Ascending aorta (tissue), 2 donors: ENCODE data around the gene CDC16. TPM values are rescaled to one million over a fixed set of nuclear protein-coding genes. Genes with fewer than 3 reads are reported as not detected.

Experiments used
- DNase-seq, 2 donors: peaks; one replicate each; pipeline ENCODE4 v3.0.0-alpha.2; 2019; ENCODE audit warnings: low spot score in 2 of 2
- H3K27ac ChIP-seq, 2 donors: fragments of 200-600 bp; sonication (generic); one replicate each; pipeline ENCODE4 v1.5.1; 2016 to 2017; ENCODE audit warnings: mild to moderate bottlenecking in 1 of 2
- H3K27me3 ChIP-seq: fragments of 200-600 bp; sonication (generic); one replicate; pipeline ENCODE4 v1.5.1; 2017
- H3K36me3 ChIP-seq, 2 donors: fragments of 200-600 bp; sonication (generic); one replicate each; pipeline ENCODE4 v1.5.1; 2016
- H3K4me1 ChIP-seq, 2 donors: fragments of 200-600 bp; sonication (generic); one replicate each; pipeline ENCODE4 v1.5.1; 2016 to 2017; ENCODE audit warnings: mild to moderate bottlenecking in 1 of 2
- H3K4me3 ChIP-seq, 2 donors: fragments of 200-600 bp; sonication (generic); one replicate each; pipeline ENCODE4 v1.5.1; 2016 to 2017; ENCODE audit warnings: mild to moderate bottlenecking in 1 of 2
- H3K9me3 ChIP-seq, 2 donors: fragments of 200-600 bp; sonication (generic); one replicate each; pipeline ENCODE4 v1.5.1; 2016
- intact Hi-C: fragments of 100-400 bp; cut with DNase I; formaldehyde crosslinking; loops from one replicate; pipeline ENCODE4 v1.15.1; 2023
- total RNA-seq: library from RNA; depleted of rRNA; stranded (reverse); fragments of >200 nt; gene quantifications from one replicate; pipeline ENCODE4 v1.1.0, GENCODE V29; 2016
- TF ChIP-seq, protein P1 (sequence below), 3 experiments: fragments of 200-600 bp in 2 of 3; fragments of 450-650 bp in 1 of 3; sonication (generic) in 2 of 3; IDR thresholded peaks; one replicate each; pipeline ENCODE4 v1.5.1; 2016 to 2019; ENCODE audit warnings: antibody characterized with exemption in 3 of 3, mild to moderate bottlenecking in 1 of 3, moderate library complexity in 1 of 3

Gene CDC16
- total RNA-seq, 1 donor from 2014 or later = 41.1 TPM

DNA sequence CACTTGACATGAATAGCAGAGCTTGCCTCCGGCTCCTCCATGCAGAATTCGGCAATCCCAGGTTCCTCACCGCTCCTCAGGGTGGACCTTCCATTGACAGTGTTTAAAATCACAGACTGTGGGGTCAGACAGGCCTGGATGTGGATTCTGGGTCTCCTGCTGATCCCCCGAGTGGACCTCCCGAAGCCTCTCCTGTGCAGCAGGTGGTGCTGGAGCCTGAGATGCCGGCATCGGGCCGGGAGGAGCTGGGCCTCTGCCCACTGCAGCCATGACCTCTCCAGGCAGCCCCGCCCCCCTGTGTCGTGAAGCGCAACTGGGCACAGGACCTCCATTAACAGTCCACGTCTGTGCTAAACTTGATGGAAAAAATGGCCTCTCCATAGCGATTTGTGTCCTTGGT lies 10.5 kb upstream of the CDC16 start:
- H3K9me3 ChIP-seq = no peaks in the 10 kb centered on the region
- H3K36me3 ChIP-seq = no peaks in the 10 kb centered on the region
- H3K4me3 ChIP-seq = no peak overlapping the region
- TF ChIP-seq, protein P1, sequence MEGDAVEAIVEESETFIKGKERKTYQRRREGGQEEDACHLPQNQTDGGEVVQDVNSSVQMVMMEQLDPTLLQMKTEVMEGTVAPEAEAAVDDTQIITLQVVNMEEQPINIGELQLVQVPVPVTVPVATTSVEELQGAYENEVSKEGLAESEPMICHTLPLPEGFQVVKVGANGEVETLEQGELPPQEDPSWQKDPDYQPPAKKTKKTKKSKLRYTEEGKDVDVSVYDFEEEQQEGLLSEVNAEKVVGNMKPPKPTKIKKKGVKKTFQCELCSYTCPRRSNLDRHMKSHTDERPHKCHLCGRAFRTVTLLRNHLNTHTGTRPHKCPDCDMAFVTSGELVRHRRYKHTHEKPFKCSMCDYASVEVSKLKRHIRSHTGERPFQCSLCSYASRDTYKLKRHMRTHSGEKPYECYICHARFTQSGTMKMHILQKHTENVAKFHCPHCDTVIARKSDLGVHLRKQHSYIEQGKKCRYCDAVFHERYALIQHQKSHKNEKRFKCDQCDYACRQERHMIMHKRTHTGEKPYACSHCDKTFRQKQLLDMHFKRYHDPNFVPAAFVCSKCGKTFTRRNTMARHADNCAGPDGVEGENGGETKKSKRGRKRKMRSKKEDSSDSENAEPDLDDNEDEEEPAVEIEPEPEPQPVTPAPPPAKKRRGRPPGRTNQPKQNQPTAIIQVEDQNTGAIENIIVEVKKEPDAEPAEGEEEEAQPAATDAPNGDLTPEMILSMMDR (IDR thresholded peaks at IDR 0.05) = no peak
- intact Hi-C loops = no loop called here
- no peaks in the 10 kb centered on the region for H3K27me3 ChIP-seq
- H3K4me1 ChIP-seq = no peaks in the 10 kb centered on the region
- no peak for DNase-seq
- no peak overlapping the region for H3K27ac ChIP-seq

DNA sequence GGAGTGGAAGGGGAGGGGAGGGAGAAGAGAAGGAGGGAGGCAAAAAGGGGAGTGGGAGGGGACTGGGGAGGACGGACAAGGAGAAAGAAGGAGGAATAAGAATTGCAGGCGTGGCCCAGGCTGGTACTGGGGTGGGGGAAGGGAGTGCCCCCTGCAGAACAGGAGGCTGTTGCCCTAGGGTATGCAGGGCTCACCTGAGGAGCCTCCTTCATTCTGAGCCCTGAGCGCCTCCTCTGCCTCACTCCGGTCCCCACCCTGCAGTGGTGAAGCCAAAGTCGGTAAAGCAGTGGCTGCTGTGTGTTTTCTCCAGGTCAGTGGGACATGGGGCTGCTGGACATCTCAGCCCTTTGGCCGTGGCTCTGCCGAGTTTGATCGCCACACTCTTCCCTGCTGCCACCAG lies 9.1 kb upstream of the CDC16 start:
- TF ChIP-seq, protein P1 (IDR thresholded peaks at IDR 0.05) = no peak
- no peaks in the 10 kb centered on the region for H3K27me3 ChIP-seq
- H3K9me3 ChIP-seq = no peaks in the 10 kb centered on the region
- intact Hi-C loops = loop anchor here (1.0 to 5.0 kb wide), 3 partner anchors 161 to 408 kb away; no protein-coding TSS in a partner anchor
- H3K4me3 ChIP-seq = no peak overlapping the region
- no peaks in the 10 kb centered on the region for H3K36me3 ChIP-seq
- no peak for DNase-seq
- no peak overlapping the region for H3K27ac ChIP-seq
- H3K4me1 ChIP-seq = no peaks in the 10 kb centered on the region

DNA sequence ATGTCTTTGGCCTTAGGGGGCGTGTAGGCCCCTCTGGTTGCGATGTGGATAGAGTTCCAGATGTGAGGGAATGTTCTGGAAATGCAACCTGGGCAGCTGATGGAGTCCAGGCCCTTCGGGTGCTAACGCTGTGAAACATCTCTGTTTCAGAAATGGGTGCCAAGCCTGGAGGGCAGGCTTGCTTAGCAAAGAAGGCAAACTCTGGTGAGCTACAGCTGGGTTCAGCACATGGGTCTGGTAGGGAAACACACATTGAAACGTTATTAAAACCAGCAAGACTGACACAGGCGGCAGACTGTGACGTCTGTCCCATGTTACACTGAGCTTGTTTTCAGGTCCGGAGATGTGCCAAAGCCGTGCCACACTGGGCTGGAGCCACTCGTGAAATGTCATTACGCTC lies 8.6 kb upstream of the CDC16 start:
- intact Hi-C loops = loop anchor here (1.0 to 5.0 kb wide), 3 partner anchors 161 to 409 kb away; no protein-coding TSS in a partner anchor

DNA sequence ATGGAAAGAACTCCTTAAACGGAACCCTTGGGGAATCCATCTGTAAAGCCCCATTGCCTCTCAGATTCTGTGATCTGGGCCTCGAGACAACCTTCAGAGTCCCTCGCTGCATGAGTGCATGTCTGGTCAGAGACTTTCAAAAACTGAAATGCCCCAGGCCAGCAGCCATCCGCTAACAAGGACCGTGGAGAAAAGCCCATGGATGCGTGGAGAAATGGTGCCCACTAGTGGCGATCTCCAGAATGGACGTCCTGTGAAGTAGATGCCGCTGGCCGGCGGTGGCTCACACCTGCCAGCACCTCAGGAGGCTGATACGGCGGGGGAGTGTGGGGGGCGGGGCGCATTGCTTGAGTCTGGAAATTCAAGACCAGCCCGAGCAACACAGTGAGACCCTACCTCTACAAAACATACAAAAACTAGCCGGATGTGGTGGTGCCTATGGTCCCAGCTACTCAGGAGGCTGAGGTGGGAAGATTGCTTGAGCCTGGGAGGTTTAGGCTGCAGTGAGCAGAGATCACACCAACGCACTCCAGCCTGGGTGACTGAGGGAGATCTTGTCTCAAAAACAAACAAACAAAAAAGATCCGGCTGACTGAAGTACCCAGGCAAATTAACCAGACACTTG lies 7.9 kb upstream of the CDC16 start:
- H3K9me3 ChIP-seq = no peaks in the 10 kb centered on the region
- H3K4me1 ChIP-seq = no peaks in the 10 kb centered on the region
- intact Hi-C loops = loop anchor here (1.0 to 5.0 kb wide), 3 partner anchors 162 to 410 kb away; no protein-coding TSS in a partner anchor
- TF ChIP-seq, protein P1 (IDR thresholded peaks at IDR 0.05) = peak; percentile 98
- H3K27ac ChIP-seq = no peak overlapping the region
- no peaks in the 10 kb centered on the region for H3K27me3 ChIP-seq
- peak; percentile 33 to 93 for DNase-seq
- no peak overlapping the region for H3K4me3 ChIP-seq
- H3K36me3 ChIP-seq = no peaks in the 10 kb centered on the region

More for the DNA sequence above, 8.6 kb upstream of the CDC16 start:
- H3K9me3 ChIP-seq = no peaks in the 10 kb centered on the region
- H3K4me1 ChIP-seq = no peaks in the 10 kb centered on the region
- H3K27ac ChIP-seq = no peak overlapping the region
- H3K36me3 ChIP-seq = no peaks in the 10 kb centered on the region
- no peak overlapping the region for H3K4me3 ChIP-seq
- no peak for DNase-seq
- TF ChIP-seq, protein P1 (IDR thresholded peaks at IDR 0.05) = no peak
- no peaks in the 10 kb centered on the region for H3K27me3 ChIP-seq

DNA sequence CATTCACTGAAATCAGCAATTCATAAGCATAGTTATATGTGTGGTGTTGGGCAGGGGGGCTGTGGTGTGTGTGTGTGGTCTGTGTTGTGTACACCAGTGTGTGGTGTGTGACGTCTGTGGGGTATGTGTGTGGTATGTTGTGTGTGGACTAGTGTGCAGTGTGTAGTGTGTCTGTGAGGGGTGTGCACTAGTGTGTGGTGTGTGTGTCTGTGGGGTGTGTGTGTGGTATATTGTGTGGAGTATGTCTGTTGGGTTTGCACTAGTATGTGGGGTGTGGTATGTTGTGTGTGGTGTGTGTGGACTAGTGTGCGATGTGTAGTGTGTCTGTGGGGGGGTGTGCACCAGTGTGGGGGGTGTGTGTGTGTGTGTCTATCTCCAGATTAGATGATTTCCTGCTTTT lies 7.2 kb upstream of the CDC16 start:
- TF ChIP-seq, protein P1 (IDR thresholded peaks at IDR 0.05) = no peak
- Histone ChIP-seq H3K9me3 (no peaks in the 10 kb centered on the region), H3K27me3 (no peaks in the 10 kb centered on the region), H3K4me3 (no peak overlapping the region), H3K4me1 (no peaks in the 10 kb centered on the region), H3K27ac (no peak overlapping the region), H3K36me3 (no peaks in the 10 kb centered on the region)
- DNase-seq = no peak
- intact Hi-C loops = loop anchor here (2.0 to 5.0 kb wide), 2 partner anchors 163 to 410 kb away; no protein-coding TSS in a partner anchor
